Skin of body (tissue), 2 donors: ENCODE data around the gene BCL2L13. TPM values are rescaled to one million over a fixed set of nuclear protein-coding genes. Genes with fewer than 3 reads are reported as not detected.
"Not testable (repeated sequence)": the region's sequence is repeated elsewhere in the genome, so short reads cannot be mapped to it uniquely, and the experiment has no call there.

ENCODE experiments used
- DNase-seq: peaks from one replicate; lab custom pipeline; 2025; lab: John Stamatoyannopoulos, UW
- total RNA-seq: library from RNA; depleted of rRNA; stranded (reverse); fragments of >200 nt; gene quantifications from one replicate; pipeline ENCODE4 v1.2.3, GENCODE V29; 2014

Gene BCL2L13
- total RNA-seq, 1 donor from 2014 or later, result 24.5 TPM

- no peak for DNase-seq
Measured at GRCh38 chr22:17694193-17694592, 55.6 kb downstream of the BCL2L13 start.

- DNase-seq, result no peak
Measured at GRCh38 chr22:17694752-17695151, 56.2 kb downstream of the BCL2L13 start.

GRCh38 chr22:17695986-17696385, 57.4 kb downstream of the BCL2L13 start:
- DNase-seq, result no peak

GRCh38 chr22:17697196-17697595, 58.6 kb downstream of the BCL2L13 start:
- not testable (repeated sequence) for DNase-seq

- not testable (repeated sequence) for DNase-seq
Measured at GRCh38 chr22:17698276-17698675, 59.7 kb downstream of the BCL2L13 start.

GRCh38 chr22:17698948-17699347, 60.4 kb downstream of the BCL2L13 start:
- no peak for DNase-seq

- no peak for DNase-seq
Measured at GRCh38 chr22:17699696-17700340, 61.3 kb downstream of the BCL2L13 start.

GRCh38 chr22:17700778-17701177, 62.2 kb downstream of the BCL2L13 start:
- DNase-seq, result no peak

GRCh38 chr22:17703811-17704210, 65.3 kb downstream of the BCL2L13 start:
- no peak for DNase-seq

GRCh38 chr22:17705546-17705945, 67.0 kb downstream of the BCL2L13 start:
- DNase-seq, result no peak

GRCh38 chr22:17705951-17706900, 67.7 kb downstream of the BCL2L13 start:
- DNase-seq, result peak; percentile 15

GRCh38 chr22:17706947-17707346, 68.4 kb downstream of the BCL2L13 start:
- no peak for DNase-seq

GRCh38 chr22:17707526-17707925, 69.0 kb downstream of the BCL2L13 start:
- DNase-seq, result no peak

GRCh38 chr22:17710023-17710422, 71.5 kb downstream of the BCL2L13 start:
- DNase-seq, result no peak

GRCh38 chr22:17712441-17712840, 73.9 kb downstream of the BCL2L13 start:
- no peak for DNase-seq

- no peak for DNase-seq
Measured at GRCh38 chr22:17716529-17716928, 78.0 kb downstream of the BCL2L13 start.

- DNase-seq, result no peak
Measured at GRCh38 chr22:17717708-17718107, 79.2 kb downstream of the BCL2L13 start.

GRCh38 chr22:17719911-17720310, 81.4 kb downstream of the BCL2L13 start:
- DNase-seq, result no peak

- DNase-seq, result no peak
Measured at GRCh38 chr22:17724241-17724640, 85.7 kb downstream of the BCL2L13 start.

- DNase-seq, result no peak
Measured at GRCh38 chr22:17724678-17725499, 86.3 kb downstream of the BCL2L13 start.

GRCh38 chr22:17725500-17725796, 86.9 kb downstream of the BCL2L13 start:
- DNase-seq, result no peak
